Head of caudate nucleus (tissue), 42 donors: ENCODE data around the gene CHN2.

Experiments used
- DNase-seq, 42 donors: peaks; one replicate each; pipeline versions ENCODE4 v3.0.0 to v3.0.0-alpha.2; 2020 to 2021; ENCODE audit warnings: mixed read lengths in 7 of 42
- intact Hi-C: fragments of 100-400 bp; cut with DNase I; formaldehyde crosslinking; loops from one replicate; pipeline ENCODE4 v1.15.0; 2022

The CHN2 gene

GRCh38 chr7:29424295-29424983, 229.9 kb downstream of the CHN2 start:
- DNase-seq, result no peak
- intact Hi-C loops, result no loop called here

- intact Hi-C loops, result no loop called here
- DNase-seq, result no peak
These were observed 230.4 kb downstream of the CHN2 start for GRCh38 chr7:29424984-29425309.

- DNase-seq, result no peak
- intact Hi-C loops, result no loop called here
These were observed 232.0 kb downstream of the CHN2 start for GRCh38 chr7:29426587-29426986.

- intact Hi-C loops, result no loop called here
- no peak for DNase-seq
These were observed 234.8 kb downstream of the CHN2 start for GRCh38 chr7:29429401-29429800.

GRCh38 chr7:29430279-29430949, 235.8 kb downstream of the CHN2 start:
- DNase-seq, result no peak
- intact Hi-C loops, result loop anchor here (2.0 kb wide), 1 partner anchor 64 kb away; no protein-coding TSS in a partner anchor

GRCh38 chr7:29431686-29432085, 237.1 kb downstream of the CHN2 start:
- intact Hi-C loops, result loop anchor here (2.0 kb wide), 1 partner anchor 63 kb away; no protein-coding TSS in a partner anchor
- DNase-seq, result no peak

GRCh38 chr7:29432721-29433120, 238.1 kb downstream of the CHN2 start:
- intact Hi-C loops, result no loop called here
- no peak for DNase-seq

GRCh38 chr7:29434380-29434768, 239.8 kb downstream of the CHN2 start:
- intact Hi-C loops, result no loop called here
- no peak for DNase-seq

- intact Hi-C loops, result no loop called here
- DNase-seq, result no peak
These were observed 240.6 kb downstream of the CHN2 start for GRCh38 chr7:29435167-29435566.

GRCh38 chr7:29435902-29436301, 241.3 kb downstream of the CHN2 start:
- intact Hi-C loops, result no loop called here
- no peak for DNase-seq

GRCh38 chr7:29442146-29442545, 247.6 kb downstream of the CHN2 start:
- no peak for DNase-seq
- intact Hi-C loops, result no loop called here

- intact Hi-C loops, result no loop called here
- DNase-seq, result no peak
These were observed 249.0 kb downstream of the CHN2 start for GRCh38 chr7:29443552-29443951.

- intact Hi-C loops, result no loop called here
- DNase-seq, result no peak
These were observed 249.7 kb downstream of the CHN2 start for GRCh38 chr7:29444267-29444666.

- intact Hi-C loops, result no loop called here
These were observed 251.2 kb downstream of the CHN2 start for GRCh38 chr7:29445736-29446135.

GRCh38 chr7:29447828-29448227, 253.3 kb downstream of the CHN2 start:
- intact Hi-C loops, result no loop called here
- no peak for DNase-seq

More at GRCh38 chr7:29445736-29446135, 251.2 kb downstream of the CHN2 start:
- DNase-seq, result no peak

GRCh38 chr7:29449569-29450260, 255.1 kb downstream of the CHN2 start:
- no peak for DNase-seq
- intact Hi-C loops, result no loop called here

GRCh38 chr7:29453021-29453420, 258.4 kb downstream of the CHN2 start:
- intact Hi-C loops, result no loop called here
- no peak for DNase-seq

- intact Hi-C loops, result no loop called here
These were observed 259.9 kb downstream of the CHN2 start for GRCh38 chr7:29454464-29454863.

GRCh38 chr7:29454899-29455451, 260.4 kb downstream of the CHN2 start:
- intact Hi-C loops, result no loop called here
- DNase-seq, result no peak

More at GRCh38 chr7:29454464-29454863, 259.9 kb downstream of the CHN2 start:
- peak in 1 of 42 donors; percentile 4 for DNase-seq

GRCh38 chr7:29457141-29457561, 262.6 kb downstream of the CHN2 start:
- DNase-seq, result no peak
- intact Hi-C loops, result no loop called here
